GM12891 (cell line): ENCODE data around the gene STAB1.

ENCODE experiments used
- POLR2A ChIP-seq: IDR thresholded peaks from 2 replicates; pipeline ENCODE4 v1.6.1; 2011; ENCODE audit warnings: low read depth, low read length, control low read depth
- POLR2AphosphoS5 ChIP-seq: IDR thresholded peaks from 2 replicates; pipeline ENCODE4 v1.6.1; 2011; ENCODE audit warnings: low read depth, low read length, control low read depth
- SPI1 ChIP-seq: IDR thresholded peaks from 2 replicates; pipeline ENCODE4 v1.6.1; 2011; ENCODE audit warnings: low read depth, low read length, control low read depth
- TAF1 ChIP-seq: IDR thresholded peaks from 2 replicates; pipeline ENCODE4 v1.6.1; 2011; ENCODE audit warnings: low read depth, low read length, control low read depth

GRCh38 chr3:52454938-52455282, 40.2 kb upstream of the STAB1 start:
- no peak for TF ChIP-seq POLR2A
- TF ChIP-seq POLR2AphosphoS5 = no peak
- no peak; the same call in 1 of the 2 replicates for TF ChIP-seq TAF1
- TF ChIP-seq SPI1 = no peak
